GM21515 (cell line): ENCODE measurements around the gene CCNY.

Source experiments
- ATAC-seq: cut with Tn5 transposase; IDR thresholded peaks from one replicate; pipeline ENCODE4 v1.9.1; 2021; ENCODE audit not compliant: unreplicated experiment

CCNY gene

GRCh38 chr10:35379226-35380137 lies 43.2 kb downstream of the CCNY start:
- ATAC-seq: peak; percentile 57

- ATAC-seq: no peak
These were observed 45.8 kb downstream of the CCNY start for GRCh38 chr10:35382096-35382495.

- ATAC-seq: no peak
These were observed 48.1 kb downstream of the CCNY start for GRCh38 chr10:35384265-35384868.

- no peak for ATAC-seq
These were observed 50.4 kb downstream of the CCNY start for GRCh38 chr10:35386594-35387174.

GRCh38 chr10:35387768-35388167 lies 51.5 kb downstream of the CCNY start:
- peak; percentile 85 for ATAC-seq

- peak; percentile 39 for ATAC-seq
These were observed 51.9 kb downstream of the CCNY start for GRCh38 chr10:35388197-35388596.

- no peak for ATAC-seq
These were observed 52.4 kb downstream of the CCNY start for GRCh38 chr10:35388682-35389081.

GRCh38 chr10:35390161-35390840 lies 54.0 kb downstream of the CCNY start:
- ATAC-seq: no peak

GRCh38 chr10:35390843-35391152 lies 54.5 kb downstream of the CCNY start:
- ATAC-seq: no peak

- ATAC-seq: no peak
These were observed 55.0 kb downstream of the CCNY start for GRCh38 chr10:35391153-35391953.

- no peak for ATAC-seq
These were observed 55.6 kb downstream of the CCNY start for GRCh38 chr10:35391954-35392262.

GRCh38 chr10:35392482-35393228 lies 56.3 kb downstream of the CCNY start:
- no peak for ATAC-seq

- ATAC-seq: no peak
These were observed 58.1 kb downstream of the CCNY start for GRCh38 chr10:35394411-35394851.

GRCh38 chr10:35394934-35395333 lies 58.6 kb downstream of the CCNY start:
- no peak for ATAC-seq

- no peak for ATAC-seq
These were observed 60.5 kb downstream of the CCNY start for GRCh38 chr10:35396560-35397434.

GRCh38 chr10:35397953-35398352 lies 61.6 kb downstream of the CCNY start:
- no peak for ATAC-seq

GRCh38 chr10:35398355-35398754 lies 62.0 kb downstream of the CCNY start:
- no peak for ATAC-seq

GRCh38 chr10:35398908-35399307 lies 62.6 kb downstream of the CCNY start:
- ATAC-seq: no peak

GRCh38 chr10:35399414-35400009 lies 63.2 kb downstream of the CCNY start:
- no peak for ATAC-seq
